DOHH2 (cell line): ENCODE results near the gene GABRG3.

ENCODE experiments used
- H3F3A ChIP-seq: fragments of 200-600 bp; sonication (generic), shearing (Covaris generic); 2 replicates; pipeline ENCODE4 v1.6.0; 2016; ENCODE audit warnings: antibody characterized with exemption, mild to moderate bottlenecking; ENCODE audit not compliant: control insufficient read depth, insufficient read depth
- H3K27ac ChIP-seq: fragments of 200-600 bp; sonication (generic); 2 replicates; pipeline ENCODE4 v1.5.1; 2014; ENCODE audit warnings: low read depth, mild to moderate bottlenecking, low read length, moderate library complexity
- H3K27me3 ChIP-seq: fragments of 200-600 bp; sonication (generic); 2 replicates; pipeline ENCODE4 v1.6.1; 2014; ENCODE audit warnings: mild to moderate bottlenecking, low read length, mixed read lengths; ENCODE audit not compliant: control insufficient read depth
- H3K36me3 ChIP-seq: fragments of 200-600 bp; sonication (generic); 2 replicates; pipeline ENCODE4 v1.6.1; 2014; ENCODE audit warnings: mild to moderate bottlenecking, low read length, moderate library complexity, mixed read lengths; ENCODE audit not compliant: control insufficient read depth
- H3K4me1 ChIP-seq: fragments of 200-600 bp; sonication (generic); 2 replicates; pipeline ENCODE4 v1.6.1; 2014; ENCODE audit warnings: mild to moderate bottlenecking, low read length, mixed read lengths; ENCODE audit not compliant: control insufficient read depth
- H3K4me2 ChIP-seq: fragments of 200-600 bp; sonication (generic); 2 replicates; pipeline ENCODE4 v1.6.0; 2014; ENCODE audit warnings: mild to moderate bottlenecking, low read length, moderate library complexity
- H3K4me3 ChIP-seq: fragments of 200-600 bp; sonication (generic); 2 replicates; pipeline ENCODE4 v1.5.1; 2014; ENCODE audit warnings: mild to moderate bottlenecking, low read length, mixed read lengths
- H3K79me2 ChIP-seq: fragments of 200-600 bp; sonication (generic); 2 replicates; pipeline ENCODE4 v1.6.1; 2014; ENCODE audit warnings: mild to moderate bottlenecking, low read length, mixed read lengths; ENCODE audit not compliant: control insufficient read depth
- H3K9me2 ChIP-seq: fragments of 200-600 bp; sonication (generic); replicated peaks from 2 replicates; pipeline ENCODE4 v1.6.1; 2014; ENCODE audit warnings: mild to moderate bottlenecking, low read length, mixed read lengths; ENCODE audit not compliant: control insufficient read depth
- H3K9me3 ChIP-seq: fragments of 200-600 bp; sonication (generic); 2 replicates; pipeline ENCODE4 v1.6.1; 2014; ENCODE audit warnings: antibody characterized with exemption, low read length, mixed read lengths; ENCODE audit not compliant: control insufficient read depth, insufficient read depth
- H4K20me1 ChIP-seq: fragments of 200-600 bp; sonication (generic); 2 replicates; pipeline ENCODE4 v1.6.0; 2014; ENCODE audit warnings: low read depth, mild to moderate bottlenecking, antibody characterized with exemption, low read length, moderate library complexity; ENCODE audit not compliant: control insufficient read depth, insufficient read depth
- EZH2phosphoT487 ChIP-seq: fragments of 200-600 bp; sonication (generic); IDR thresholded peaks from 2 replicates; pipeline ENCODE4 v1.6.1; 2017; ENCODE audit warnings: borderline replicate concordance, mild to moderate bottlenecking, antibody characterized with exemption, low read length, moderate library complexity, mixed read lengths
- TF ChIP-seq, protein P1 (sequence below): fragments of 200-600 bp; sonication (generic); IDR thresholded peaks from one replicate; pipeline ENCODE4 v1.5.1; 2014; ENCODE audit warnings: antibody characterized with exemption, mild to moderate bottlenecking, low read depth, low read length; ENCODE audit not compliant: poor library complexity, severe bottlenecking

Gene GABRG3

DNA sequence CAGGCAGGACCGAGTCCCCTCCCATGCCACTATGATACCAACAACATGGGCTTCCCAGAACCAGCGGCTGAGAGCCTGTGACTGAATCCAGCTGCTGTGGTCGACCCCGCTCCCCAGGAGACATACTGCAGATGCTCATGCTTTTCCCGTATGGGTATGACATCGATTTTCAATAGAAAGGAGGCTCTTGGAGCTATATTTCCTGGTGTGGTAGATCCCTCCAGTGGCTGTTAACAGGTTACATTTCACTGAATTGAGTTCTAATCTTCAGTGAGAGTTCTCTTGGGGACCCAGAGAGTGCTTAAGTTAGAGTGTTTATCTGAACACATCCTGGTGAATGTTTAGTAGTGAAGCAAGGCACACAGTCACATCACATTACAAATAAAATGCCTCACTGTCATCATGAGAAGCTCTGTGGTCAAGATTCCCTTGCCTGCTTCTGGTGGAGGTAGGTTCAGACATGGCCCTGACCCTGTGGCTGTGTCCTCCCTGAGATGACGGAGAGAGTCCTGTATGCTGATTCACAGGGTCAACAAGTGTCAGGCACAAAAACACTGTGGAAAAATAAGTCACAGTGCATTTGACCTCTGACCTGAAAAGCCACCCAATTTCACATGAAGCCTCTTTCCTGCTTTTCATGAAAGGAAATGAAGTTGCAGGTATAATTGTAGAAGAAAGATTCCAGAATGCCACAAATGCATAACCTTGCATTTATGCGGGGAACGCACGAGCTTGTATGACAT lies 110.9 kb downstream of the GABRG3 start:
- no peak overlapping the region for H3K4me2 ChIP-seq

DNA sequence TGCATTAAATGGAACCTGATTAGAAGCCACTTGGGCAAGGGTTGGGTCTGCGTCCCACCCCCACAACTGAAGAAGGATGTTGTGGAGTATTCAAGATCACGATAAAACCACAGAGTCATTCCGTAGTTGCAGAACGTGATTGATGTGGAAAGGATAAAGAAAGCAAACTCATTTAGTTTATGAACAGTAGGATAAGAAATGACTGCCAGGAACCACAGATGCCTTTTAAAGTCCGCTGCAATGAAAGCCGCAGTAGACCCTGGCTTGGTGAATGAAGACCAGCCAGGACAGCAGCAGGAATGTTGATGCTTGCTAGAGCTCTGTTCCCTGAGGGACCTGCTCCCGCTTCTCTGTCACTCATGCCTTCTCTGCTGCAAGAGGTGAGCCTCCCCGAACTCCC lies 111.5 kb downstream of the GABRG3 start:
- H3K27me3 ChIP-seq = no peaks in the 10 kb centered on the region
- TF ChIP-seq, protein P1, sequence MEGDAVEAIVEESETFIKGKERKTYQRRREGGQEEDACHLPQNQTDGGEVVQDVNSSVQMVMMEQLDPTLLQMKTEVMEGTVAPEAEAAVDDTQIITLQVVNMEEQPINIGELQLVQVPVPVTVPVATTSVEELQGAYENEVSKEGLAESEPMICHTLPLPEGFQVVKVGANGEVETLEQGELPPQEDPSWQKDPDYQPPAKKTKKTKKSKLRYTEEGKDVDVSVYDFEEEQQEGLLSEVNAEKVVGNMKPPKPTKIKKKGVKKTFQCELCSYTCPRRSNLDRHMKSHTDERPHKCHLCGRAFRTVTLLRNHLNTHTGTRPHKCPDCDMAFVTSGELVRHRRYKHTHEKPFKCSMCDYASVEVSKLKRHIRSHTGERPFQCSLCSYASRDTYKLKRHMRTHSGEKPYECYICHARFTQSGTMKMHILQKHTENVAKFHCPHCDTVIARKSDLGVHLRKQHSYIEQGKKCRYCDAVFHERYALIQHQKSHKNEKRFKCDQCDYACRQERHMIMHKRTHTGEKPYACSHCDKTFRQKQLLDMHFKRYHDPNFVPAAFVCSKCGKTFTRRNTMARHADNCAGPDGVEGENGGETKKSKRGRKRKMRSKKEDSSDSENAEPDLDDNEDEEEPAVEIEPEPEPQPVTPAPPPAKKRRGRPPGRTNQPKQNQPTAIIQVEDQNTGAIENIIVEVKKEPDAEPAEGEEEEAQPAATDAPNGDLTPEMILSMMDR = no peak
- no peak for TF ChIP-seq EZH2phosphoT487

More for the DNA sequence above, 110.9 kb downstream of the GABRG3 start:
- Histone ChIP-seq H3K9me2 (no peaks in the 10 kb centered on the region), H3F3A (no peaks in the 10 kb centered on the region), H3K36me3 (no peaks in the 10 kb centered on the region), H3K4me1 (no peaks in the 10 kb centered on the region), H3K27ac (no peak overlapping the region), H4K20me1 (no peaks in the 10 kb centered on the region), H3K79me2 (no peaks in the 10 kb centered on the region), H3K9me3 (peaks cover 8% of the 10 kb centered on the region; the same call in 1 of the 2 replicates), H3K27me3 (no peaks in the 10 kb centered on the region), H3K4me3 (no peak overlapping the region)
- TF ChIP-seq, protein P1 = no peak
- no peak for TF ChIP-seq EZH2phosphoT487

DNA sequence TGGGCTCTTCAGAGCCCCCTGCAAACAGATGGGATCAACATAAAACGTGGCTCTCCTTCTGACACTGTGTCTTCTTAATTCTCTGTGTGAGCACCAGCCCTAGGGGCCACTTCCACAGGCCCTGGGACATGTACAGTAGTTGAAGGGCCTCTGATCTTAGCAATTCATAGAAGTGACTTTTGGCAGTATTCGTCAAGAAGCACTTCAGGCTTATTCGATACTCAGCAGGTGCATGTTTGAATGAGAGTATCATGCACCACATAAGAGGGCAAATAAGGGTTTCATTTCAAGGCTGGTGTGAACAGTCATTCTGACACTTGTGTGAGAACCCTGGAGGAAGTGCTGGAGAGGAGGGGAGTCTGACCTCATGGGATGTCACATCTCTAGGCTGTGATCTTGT lies 113.9 kb downstream of the GABRG3 start:
- Histone ChIP-seq H3F3A (no peaks in the 10 kb centered on the region), H3K79me2 (no peaks in the 10 kb centered on the region), H4K20me1 (no peaks in the 10 kb centered on the region), H3K4me1 (no peaks in the 10 kb centered on the region), H3K9me2 (no peaks in the 10 kb centered on the region), H3K36me3 (no peaks in the 10 kb centered on the region), H3K4me3 (no peak overlapping the region), H3K27ac (no peak overlapping the region), H3K9me3 (peaks cover 23% of the 10 kb centered on the region; the same call in 1 of the 2 replicates), H3K27me3 (no peaks in the 10 kb centered on the region), H3K4me2 (no peak overlapping the region)
- TF ChIP-seq EZH2phosphoT487 = no peak
- TF ChIP-seq, protein P1 = no peak

More for the DNA sequence above, 111.5 kb downstream of the GABRG3 start:
- Histone ChIP-seq H3F3A (no peaks in the 10 kb centered on the region), H4K20me1 (no peaks in the 10 kb centered on the region), H3K4me1 (no peaks in the 10 kb centered on the region), H3K4me3 (no peak overlapping the region), H3K4me2 (no peak overlapping the region), H3K9me2 (no peaks in the 10 kb centered on the region), H3K9me3 (peaks cover 10% of the 10 kb centered on the region; the same call in 1 of the 2 replicates), H3K36me3 (no peaks in the 10 kb centered on the region), H3K79me2 (no peaks in the 10 kb centered on the region), H3K27ac (no peak overlapping the region)
